HepG2 (cell line): Measurements from ENCODE around the gene B4GALT5. TPM values are rescaled to one million over a fixed set of nuclear protein-coding genes. Genes with fewer than 3 reads are reported as not detected.
A peak's percentile ranks its signal among the peaks of the same experiment; 100 is the strongest.

Source experiments
- ARNT ChIP-seq: fragments of 450-650 bp; IDR thresholded peaks from 2 replicates; pipeline ENCODE4 v1.6.1; 2017
- ATF3 ChIP-seq: sonication (generic); formaldehyde crosslinking; IDR thresholded peaks from 2 replicates; pipeline ENCODE4 v1.4.0; 2020; ENCODE audit warnings: missing genetic modification reagents
- CEBPB ChIP-seq: IDR thresholded peaks from 2 replicates; pipeline ENCODE4 v1.6.1; 2011; ENCODE audit warnings: low read depth, low read length, improper control_type of control experiment, borderline replicate concordance
- CHD4 ChIP-seq: fragments of 200-600 bp; sonication (generic); IDR thresholded peaks from 2 replicates; pipeline ENCODE4 v1.7.0; 2017; ENCODE audit warnings: mild to moderate bottlenecking, low read length, borderline replicate concordance
- EP300 ChIP-seq, 3 experiments: sonication (generic) in 1 of 3; formaldehyde crosslinking in 1 of 3; IDR thresholded peaks; 2 replicates each; pipeline versions ENCODE4 v1.5.1 to v1.6.1; 2011 to 2020; ENCODE audit warnings: low read depth in 2 of 3, low read length in 2 of 3, borderline replicate concordance in 1 of 3, improper control_type of control experiment in 1 of 3, mild to moderate bottlenecking in 1 of 3, missing genetic modification reagents in 1 of 3, moderate library complexity in 1 of 3
- HDAC1 ChIP-seq: sonication (generic); formaldehyde crosslinking; IDR thresholded peaks from 2 replicates; pipeline ENCODE4 v1.5.1; 2020; ENCODE audit warnings: mild to moderate bottlenecking, missing genetic modification reagents
- MAFK ChIP-seq, 2 experiments: IDR thresholded peaks in 1 of 2; conservative IDR thresholded peaks in 1 of 2; 2 replicates each; pipeline ENCODE4 v1.6.1; 2011; ENCODE audit warnings: improper control_type of control experiment in 2 of 2, low read length in 2 of 2
- MIER2 ChIP-seq: IDR thresholded peaks from 2 replicates; pipeline ENCODE4 v1.6.1; 2016; ENCODE audit warnings: missing biosample characterization, missing genetic modification reagents
- MTF1 ChIP-seq: sonication (generic); formaldehyde crosslinking; IDR thresholded peaks from 2 replicates; pipeline ENCODE4 v1.5.0; 2020; ENCODE audit warnings: missing genetic modification reagents
- MTF2 ChIP-seq: sonication (generic); formaldehyde crosslinking; IDR thresholded peaks from 2 replicates; pipeline ENCODE4 v1.5.0; 2020; ENCODE audit warnings: missing genetic modification reagents, borderline replicate concordance
- NONO ChIP-seq, 2 experiments: fragments of 450-650 bp in 1 of 2; sonication (generic) in 1 of 2; formaldehyde crosslinking in 1 of 2; IDR thresholded peaks in 1 of 2; conservative IDR thresholded peaks in 1 of 2; 2 replicates each; pipeline versions ENCODE4 v1.6.1 to v1.8.0; 2017 to 2022; ENCODE audit warnings: mild to moderate bottlenecking in 1 of 2, missing genetic modification reagents in 1 of 2, moderate library complexity in 1 of 2
- PHF21A ChIP-seq: sonication (generic); formaldehyde crosslinking; IDR thresholded peaks from 2 replicates; pipeline ENCODE4 v1.5.0; 2020; ENCODE audit warnings: mild to moderate bottlenecking, missing genetic modification reagents
- RELA ChIP-seq: sonication (generic); formaldehyde crosslinking; IDR thresholded peaks from 2 replicates; pipeline ENCODE4 v1.4.0; 2020; ENCODE audit warnings: missing genetic modification reagents
- SIN3A ChIP-seq: IDR thresholded peaks from 2 replicates; pipeline ENCODE4 v1.6.1; 2011; ENCODE audit warnings: low read depth, mild to moderate bottlenecking, control low read depth, low read length, borderline replicate concordance
- SMARCC2 ChIP-seq: fragments of 450-650 bp; IDR thresholded peaks from 2 replicates; pipeline ENCODE4 v1.6.1; 2017; ENCODE audit warnings: antibody characterized with exemption, mild to moderate bottlenecking
- SPEN ChIP-seq: sonication (generic); formaldehyde crosslinking; IDR thresholded peaks from 2 replicates; pipeline ENCODE4 v1.5.1; 2020; ENCODE audit warnings: low read depth, mild to moderate bottlenecking, missing genetic modification reagents
- TCF7 ChIP-seq: sonication (generic); IDR thresholded peaks from 2 replicates; pipeline ENCODE4 v1.6.1; 2016; ENCODE audit warnings: antibody characterized with exemption, low read depth
- ZBTB34 ChIP-seq: sonication (generic); formaldehyde crosslinking; IDR thresholded peaks from 2 replicates; pipeline ENCODE4 v1.8.0; 2022; ENCODE audit warnings: mild to moderate bottlenecking, missing genetic modification reagents
- ZNF12 ChIP-seq: sonication (generic); formaldehyde crosslinking; IDR thresholded peaks from 2 replicates; pipeline ENCODE4 v1.5.0; 2020; ENCODE audit warnings: missing genetic modification reagents
- ZNF160 ChIP-seq: sonication (generic); formaldehyde crosslinking; IDR thresholded peaks from 2 replicates; pipeline ENCODE4 v1.8.0; 2022; ENCODE audit warnings: mild to moderate bottlenecking, inconsistent platforms, missing genetic modification reagents
- ZNF44 ChIP-seq: sonication (generic); formaldehyde crosslinking; IDR thresholded peaks from 2 replicates; pipeline ENCODE4 v1.5.1; 2020; ENCODE audit warnings: mild to moderate bottlenecking, missing genetic modification reagents
- polyA plus RNA-seq, 8 experiments: library from polyadenylated mRNA; depleted of rRNA in 3 of 8; stranded (reverse) in 7 of 8; unstranded in 1 of 8; fragments of >200 nt; fragmentation: Illumina TruSeq in 4 of 8; extraction: Trizol in 4 of 8; gene quantifications; 2 replicates each; pipeline versions ENCODE4 v1.2.1 to v1.2.3, GENCODE V29; 2011 to 2016; ENCODE audit warnings: low read depth in 4 of 8, missing spikeins in 1 of 8, mixed read lengths in 1 of 8; ENCODE audit not compliant: insufficient read depth in 1 of 8
- total RNA-seq, 5 experiments: library from RNA; depleted of rRNA; stranded (reverse); fragments of >200 nt; fragmentation: Illumina TruSeq; extraction: Trizol; gene quantifications; 2 replicates each; pipeline ENCODE4 v1.2.3, GENCODE V29; 2016; ENCODE audit warnings: low read depth in 1 of 5
- TF ChIP-seq, protein P1 (sequence below): sonication (generic); formaldehyde crosslinking; IDR thresholded peaks from 2 replicates; pipeline ENCODE4 v1.4.0; 2020; ENCODE audit warnings: missing genetic modification reagents

B4GALT5 gene
- total and polyA plus RNA-seq, 2 of the 13 experiments (the other 11 are each of a cell fraction or from before 2014, with no cell fraction given) = 27.3 to 30.9 TPM

GRCh38 chr20:49690899-49691620 is 22.6 kb downstream of the B4GALT5 start (continued):
- TF ChIP-seq EP300 (IDR thresholded peaks at IDR 0.05; ENCODE audit: low read depth in 2 of 2, low read length in 2 of 2) = peak; percentile 84 to 90
- TF ChIP-seq EP300 (CRISPR knock-in tag; IDR thresholded peaks at IDR 0.05; ENCODE audit: borderline replicate concordance) = peak; percentile 75; the same call in 1 of the 2 replicates
- TF ChIP-seq PHF21A = peak; percentile 82
- TF ChIP-seq SMARCC2 = no peak
- peak; percentile 47; the same call in 1 of the 2 replicates for TF ChIP-seq TCF7
- TF ChIP-seq MTF2 = no peak
- TF ChIP-seq ATF3 (CRISPR knock-in tag) = peak; percentile 74; the same call in 1 of the 2 replicates
- TF ChIP-seq, protein P1, sequence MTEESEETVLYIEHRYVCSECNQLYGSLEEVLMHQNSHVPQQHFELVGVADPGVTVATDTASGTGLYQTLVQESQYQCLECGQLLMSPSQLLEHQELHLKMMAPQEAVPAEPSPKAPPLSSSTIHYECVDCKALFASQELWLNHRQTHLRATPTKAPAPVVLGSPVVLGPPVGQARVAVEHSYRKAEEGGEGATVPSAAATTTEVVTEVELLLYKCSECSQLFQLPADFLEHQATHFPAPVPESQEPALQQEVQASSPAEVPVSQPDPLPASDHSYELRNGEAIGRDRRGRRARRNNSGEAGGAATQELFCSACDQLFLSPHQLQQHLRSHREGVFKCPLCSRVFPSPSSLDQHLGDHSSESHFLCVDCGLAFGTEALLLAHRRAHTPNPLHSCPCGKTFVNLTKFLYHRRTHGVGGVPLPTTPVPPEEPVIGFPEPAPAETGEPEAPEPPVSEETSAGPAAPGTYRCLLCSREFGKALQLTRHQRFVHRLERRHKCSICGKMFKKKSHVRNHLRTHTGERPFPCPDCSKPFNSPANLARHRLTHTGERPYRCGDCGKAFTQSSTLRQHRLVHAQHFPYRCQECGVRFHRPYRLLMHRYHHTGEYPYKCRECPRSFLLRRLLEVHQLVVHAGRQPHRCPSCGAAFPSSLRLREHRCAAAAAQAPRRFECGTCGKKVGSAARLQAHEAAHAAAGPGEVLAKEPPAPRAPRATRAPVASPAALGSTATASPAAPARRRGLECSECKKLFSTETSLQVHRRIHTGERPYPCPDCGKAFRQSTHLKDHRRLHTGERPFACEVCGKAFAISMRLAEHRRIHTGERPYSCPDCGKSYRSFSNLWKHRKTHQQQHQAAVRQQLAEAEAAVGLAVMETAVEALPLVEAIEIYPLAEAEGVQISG (CRISPR knock-in tag) = peak; percentile 85
- TF ChIP-seq MTF1 (CRISPR knock-in tag) = no peak
- TF ChIP-seq ZNF44 (CRISPR knock-in tag) = peak; percentile 58; the same call in 1 of the 2 replicates
- peak; percentile 71; the same call in 1 of the 2 replicates for TF ChIP-seq MIER2
- no peak for TF ChIP-seq RELA
- peak; percentile 98 for TF ChIP-seq CEBPB
- TF ChIP-seq HDAC1 (CRISPR knock-in tag) = peak; percentile 93
- TF ChIP-seq NONO (IDR thresholded peaks at IDR 0.05) = no peak
- TF ChIP-seq NONO (CRISPR knock-in tag; conservative IDR thresholded peaks at IDR 0.05) = peak; percentile 88; the same call in 1 of the 2 replicates
- TF ChIP-seq ZNF160 (CRISPR knock-in tag) = 0 out of 2 replicates have a peak, but pooled peaks have one; percentile 59
- no peak for TF ChIP-seq ARNT
- TF ChIP-seq SPEN (CRISPR knock-in tag) = peak; percentile 80
- TF ChIP-seq CHD4 = peak; percentile 76
- TF ChIP-seq MAFK (conservative IDR thresholded peaks at IDR 0.05 in 1 of 2, IDR thresholded peaks at IDR 0.05 in 1 of 2; ENCODE audit: low read length in 2 of 2) = no peak; a peak in 1 of 4 replicates
- TF ChIP-seq SIN3A = peak; percentile 81
- no peak for TF ChIP-seq ZBTB34 (CRISPR knock-in tag)
- peak; percentile 67; the same call in 1 of the 2 replicates for TF ChIP-seq ZNF12 (CRISPR knock-in tag)
